Activated B cell treated with CpG ODN at 0.5 μM for 24 hours (primary cell): Measurements from ENCODE around the gene DNAJC25. TPM values are rescaled to one million over a fixed set of nuclear protein-coding genes. Genes with fewer than 3 reads are reported as not detected.

Source experiments
- ATAC-seq: fragments of 200-7000 bp; cut with Tn5 transposase; one replicate; pipeline ENCODE4 v1.10.0; 2021; ENCODE audit warnings: low read depth, mild to moderate bottlenecking, moderate library complexity
- CTCF ChIA-PET: fragments of 350-600 bp; sonication (Branson Sonifier 250); formaldehyde crosslinking; loops from one replicate; lab custom pipeline; 2021; ENCODE audit warnings: antibody characterized with exemption; lab: Charles Lee
- POLR2A ChIA-PET: fragments of 350-600 bp; sonication (Branson Sonifier 250); formaldehyde crosslinking; loops from one replicate; lab custom pipeline; 2021; ENCODE audit warnings: antibody characterized with exemption; lab: Charles Lee
- DNase-seq: peaks from one replicate; pipeline ENCODE4 v3.0.0; 2022
- H3K27ac Mint-ChIP-seq: one replicate; pipeline ENCODE4 v1.8.0; 2020; ENCODE audit warnings: mixed read lengths
- H3K27me3 Mint-ChIP-seq: one replicate; pipeline ENCODE4 v1.8.0; 2021; ENCODE audit warnings: mixed read lengths
- H3K36me3 Mint-ChIP-seq: one replicate; pipeline ENCODE4 v1.8.0; 2021; ENCODE audit warnings: low read depth, mixed read lengths
- H3K4me1 Mint-ChIP-seq: one replicate; pipeline ENCODE4 v1.8.0; 2021; ENCODE audit warnings: mixed read lengths
- H3K4me3 Mint-ChIP-seq: one replicate; pipeline ENCODE4 v1.8.0; 2020; ENCODE audit warnings: mild to moderate bottlenecking, mixed read lengths
- H3K9me3 Mint-ChIP-seq: one replicate; pipeline ENCODE4 v1.8.0; 2020; ENCODE audit warnings: mixed read lengths
- CTCF ChIP-seq: fragments of 200-600 bp; IDR thresholded peaks from one replicate; pipeline ENCODE4 v1.8.0; 2022; ENCODE audit warnings: antibody characterized with exemption, mild to moderate bottlenecking
- intact Hi-C: fragments of 100-400 bp; cut with micrococcal nuclease; formaldehyde crosslinking; loops from one replicate; pipeline ENCODE4 v1.15.1; 2024
- total RNA-seq: library from RNA; stranded (reverse); gene quantifications from 2 replicates; pipeline ENCODE4 v1.2.3, GENCODE V29; 2022

DNAJC25 gene
- 3.5 and 4.3 TPM in 2 replicates for total RNA-seq

DNA sequence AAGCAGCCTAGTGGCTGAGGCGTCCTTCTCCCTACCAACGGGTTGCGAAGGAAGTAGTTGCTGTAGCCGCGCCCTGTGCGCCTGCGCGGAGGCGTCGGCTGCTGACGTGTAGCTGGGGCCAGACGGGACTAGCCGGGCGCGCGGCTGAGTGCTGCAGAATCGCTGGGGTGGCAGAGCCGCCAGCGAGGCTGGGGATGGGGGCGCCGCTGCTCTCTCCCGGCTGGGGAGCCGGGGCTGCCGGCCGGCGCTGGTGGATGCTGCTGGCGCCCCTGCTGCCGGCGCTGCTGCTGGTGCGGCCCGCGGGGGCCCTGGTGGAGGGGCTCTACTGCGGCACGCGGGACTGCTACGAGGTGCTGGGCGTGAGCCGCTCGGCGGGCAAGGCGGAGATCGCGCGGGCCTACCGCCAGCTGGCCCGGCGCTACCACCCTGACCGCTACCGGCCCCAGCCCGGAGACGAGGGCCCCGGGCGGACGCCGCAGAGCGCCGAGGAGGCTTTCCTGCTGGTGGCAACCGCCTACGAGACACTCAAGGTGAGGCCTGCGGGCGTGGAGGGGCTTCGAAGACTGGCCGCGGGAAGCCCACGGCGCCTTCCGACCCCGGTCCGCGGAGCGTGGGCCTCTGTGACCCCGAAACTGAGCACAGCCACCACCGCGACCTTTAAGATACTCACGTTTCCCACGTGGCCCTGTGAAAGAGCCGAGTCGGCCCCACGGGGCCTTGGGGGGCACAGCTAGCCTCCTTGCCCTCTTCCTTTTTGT, at the start of gene DNAJC25:
TSS of gene DNAJC25 (plus strand) at position 121 of the 758 bp plus-strand sequence. CDS start at position 195, 74 bp downstream.
- no peak for TF ChIP-seq CTCF
- Mint-ChIP-seq H3K9me3 (no peaks in the 10 kb centered on the region), H3K4me3 (peak within 1 kb of the TSS; percentile 95), H3K36me3 (peaks cover 12% of the 10 kb centered on the region), H3K4me1 (peaks cover 29% of the 10 kb centered on the region), H3K27ac (peak within 1 kb of the TSS; percentile 89), H3K27me3 (no peaks in the 10 kb centered on the region)
- peak; percentile 91 for DNase-seq
- CTCF ChIA-PET: no interaction called here
- POLR2A ChIA-PET: interaction anchor here (0.6 to 2.5 kb wide), 17 partner anchors 10 to 1779 kb away, joined by 3 to 17 read pairs (median 3); partner anchors contain the start of genes C9orf43, CDC26, ECPAS and GNG10
- ATAC-seq: peak; percentile 94
- intact Hi-C loops: loop anchor here (1.0 to 2.0 kb wide), 9 partner anchors 31 to 1590 kb away; partner anchors contain the start of genes ECPAS, FKBP15, HSDL2 and INIP

DNA sequence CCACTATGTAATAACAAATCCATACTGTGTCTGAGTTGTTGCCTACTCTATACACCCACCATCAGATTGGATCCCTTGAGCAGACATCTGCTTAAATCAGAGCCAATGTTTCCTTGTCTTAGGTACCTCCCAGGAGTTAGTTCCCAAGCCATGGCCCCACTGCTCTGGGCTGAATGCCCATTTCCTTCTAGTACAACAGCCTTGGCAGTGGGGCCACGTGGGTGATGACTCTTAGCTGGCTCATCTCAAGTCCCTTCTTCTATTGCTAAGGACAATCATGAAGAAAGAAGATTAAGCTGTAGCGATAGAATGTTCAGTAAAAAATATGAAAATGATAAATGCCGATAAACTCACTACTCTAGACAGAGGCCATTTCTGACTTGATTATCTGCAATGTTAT, 48.2 kb upstream of the DNAJC25 start:
- ATAC-seq (no peak), DNase-seq (no peak)
- ChIA-PET CTCF (no interaction called here), POLR2A (no interaction called here)
- Mint-ChIP-seq H3K27ac (no peak overlapping the region), H3K27me3 (peaks cover 3% of the 10 kb centered on the region), H3K4me1 (no peaks in the 10 kb centered on the region), H3K36me3 (no peaks in the 10 kb centered on the region), H3K9me3 (no peaks in the 10 kb centered on the region), H3K4me3 (no peak overlapping the region)
- intact Hi-C loops: no loop called here
- TF ChIP-seq CTCF: no peak

- ATAC-seq (no peak), DNase-seq (no peak)
- H3K27me3 Mint-ChIP-seq: peaks cover 3% of the 10 kb centered on the region
- no peaks in the 10 kb centered on the region for H3K4me1 Mint-ChIP-seq
- no peak overlapping the region for H3K27ac Mint-ChIP-seq
- intact Hi-C loops: no loop called here
- no peaks in the 10 kb centered on the region for H3K9me3 Mint-ChIP-seq
- H3K36me3 Mint-ChIP-seq: no peaks in the 10 kb centered on the region
- no peak for TF ChIP-seq CTCF
- ChIA-PET POLR2A (no interaction called here), CTCF (no interaction called here)
- H3K4me3 Mint-ChIP-seq: no peak overlapping the region
These were observed 44.8 kb upstream of the DNAJC25 start for GRCh38 chr9:111586378-111586777.

DNA sequence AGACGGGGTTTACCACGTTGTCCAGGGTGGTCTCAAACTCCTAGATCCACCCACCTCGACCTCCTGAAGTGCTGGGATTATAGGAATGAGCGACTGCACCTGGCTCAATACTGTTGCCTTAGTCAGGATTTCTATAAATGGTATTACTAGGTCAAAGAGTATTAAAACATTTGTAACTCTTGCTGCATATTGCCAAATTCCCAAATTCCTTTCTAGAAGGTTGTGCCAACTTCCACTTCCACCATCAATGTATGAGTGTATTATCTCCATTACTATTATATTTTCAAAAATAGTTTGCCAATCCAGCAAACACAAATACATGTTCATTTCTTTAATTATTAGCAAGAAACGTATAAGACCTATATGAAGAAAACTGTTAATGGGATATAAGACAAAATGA, 42.3 kb upstream of the DNAJC25 start:
- Mint-ChIP-seq H3K27me3 (peaks cover 3% of the 10 kb centered on the region), H3K9me3 (no peaks in the 10 kb centered on the region), H3K4me3 (no peak overlapping the region), H3K4me1 (no peaks in the 10 kb centered on the region), H3K36me3 (no peaks in the 10 kb centered on the region), H3K27ac (no peak overlapping the region)
- DNase-seq (no peak), ATAC-seq (no peak)
- CTCF ChIA-PET: no interaction called here
- POLR2A ChIA-PET: no interaction called here
- no peak for TF ChIP-seq CTCF
- intact Hi-C loops: no loop called here
